Activated T-cell treated with anti-CD3 and anti-CD28 coated beads, Interleukin-2, amount 50 U/mL, for 4 hours (primary cell): ENCODE data around the gene MAML2. TPM values are rescaled to one million over a fixed set of nuclear protein-coding genes. Genes with fewer than 3 reads are reported as not detected.
A peak's percentile ranks its signal among the peaks of the same experiment; 100 is the strongest.

Experiments used
- ATAC-seq, 2 donors: fragments of 200-7000 bp; cut with Tn5 transposase; one replicate each; pipeline ENCODE4 v1.10.0; 2021
- DNase-seq: peaks from one replicate; pipeline ENCODE4 v3.0.0-alpha.2; 2020
- H3K27me3 Mint-ChIP-seq: one replicate; pipeline ENCODE4 v1.8.0; 2021; ENCODE audit warnings: low read depth, mixed read lengths
- H3K36me3 Mint-ChIP-seq: one replicate; pipeline ENCODE4 v1.8.0; 2022; ENCODE audit warnings: mixed read lengths; ENCODE audit not compliant: insufficient read depth
- H3K4me1 Mint-ChIP-seq: one replicate; pipeline ENCODE4 v1.8.0; 2021; ENCODE audit warnings: low read depth, mixed read lengths
- H3K4me3 Mint-ChIP-seq: one replicate; pipeline ENCODE4 v1.8.0; 2021; ENCODE audit warnings: mild to moderate bottlenecking, moderate library complexity, mixed read lengths
- H3K9me3 Mint-ChIP-seq: one replicate; pipeline ENCODE4 v1.8.0; 2021; ENCODE audit warnings: mixed read lengths
- total RNA-seq, 3 donors: library from RNA; stranded (reverse); gene quantifications; one replicate each; pipeline ENCODE4 v1.2.1, GENCODE V29; 2021

MAML2 gene
- total RNA-seq, 3 donors from 2014 or later = 27.3 to 29.8 (median 29.2) TPM

DNA sequence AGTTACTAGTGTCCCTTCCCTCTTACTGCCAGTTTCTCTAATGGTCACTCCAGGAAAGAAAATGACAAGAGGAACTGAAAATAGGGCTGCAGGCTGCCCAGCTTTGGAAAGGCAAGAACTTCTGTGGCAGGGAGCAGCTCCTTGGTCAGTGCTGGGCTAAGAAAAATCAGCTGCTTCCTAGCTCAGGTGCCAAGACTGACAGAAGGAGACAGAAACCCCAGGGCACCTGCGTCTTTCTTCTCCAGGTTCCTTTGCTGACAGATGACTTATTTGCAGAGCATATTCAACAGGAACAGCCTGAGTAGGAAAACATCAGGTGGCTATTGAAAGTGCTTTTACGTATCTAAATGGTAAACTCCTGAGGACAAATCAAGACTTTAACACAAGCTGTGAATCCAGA, 25.4 kb downstream of the MAML2 start:
- no peaks in the 10 kb centered on the region for H3K27me3 Mint-ChIP-seq
- no peak overlapping the region for H3K4me3 Mint-ChIP-seq
- H3K9me3 Mint-ChIP-seq = no peaks in the 10 kb centered on the region
- DNase-seq (no peak), ATAC-seq (no peak)
- H3K4me1 Mint-ChIP-seq = peaks cover 96% of the 10 kb centered on the region
- peaks cover 55% of the 10 kb centered on the region for H3K36me3 Mint-ChIP-seq

GRCh38 chr11:96316869-96317268, 26.1 kb downstream of the MAML2 start:
- Mint-ChIP-seq H3K36me3 (peaks cover 53% of the 10 kb centered on the region), H3K4me3 (no peak overlapping the region), H3K9me3 (no peaks in the 10 kb centered on the region), H3K27me3 (no peaks in the 10 kb centered on the region), H3K4me1 (peaks cover 93% of the 10 kb centered on the region)
- ATAC-seq = no peak
- no peak for DNase-seq

GRCh38 chr11:96315476-96315875, 27.5 kb downstream of the MAML2 start:
- ATAC-seq (no peak), DNase-seq (no peak)
- Mint-ChIP-seq H3K27me3 (no peaks in the 10 kb centered on the region), H3K9me3 (no peaks in the 10 kb centered on the region), H3K4me1 (peaks cover 89% of the 10 kb centered on the region), H3K36me3 (peaks cover 50% of the 10 kb centered on the region), H3K4me3 (no peak overlapping the region)

- Mint-ChIP-seq H3K27me3 (no peaks in the 10 kb centered on the region), H3K36me3 (peaks cover 41% of the 10 kb centered on the region), H3K4me3 (no peak overlapping the region), H3K4me1 (peaks cover 82% of the 10 kb centered on the region), H3K9me3 (no peaks in the 10 kb centered on the region)
- DNase-seq (no peak), ATAC-seq (no peak)
Observed at GRCh38 chr11:96314326-96315020, 28.5 kb downstream of the MAML2 start.

- DNase-seq = no peak
- Mint-ChIP-seq H3K4me3 (no peak overlapping the region), H3K36me3 (peaks cover 37% of the 10 kb centered on the region), H3K4me1 (peaks cover 82% of the 10 kb centered on the region), H3K9me3 (no peaks in the 10 kb centered on the region), H3K27me3 (no peaks in the 10 kb centered on the region)
- ATAC-seq = no peak
Observed at GRCh38 chr11:96313163-96313562, 29.8 kb downstream of the MAML2 start.

DNA sequence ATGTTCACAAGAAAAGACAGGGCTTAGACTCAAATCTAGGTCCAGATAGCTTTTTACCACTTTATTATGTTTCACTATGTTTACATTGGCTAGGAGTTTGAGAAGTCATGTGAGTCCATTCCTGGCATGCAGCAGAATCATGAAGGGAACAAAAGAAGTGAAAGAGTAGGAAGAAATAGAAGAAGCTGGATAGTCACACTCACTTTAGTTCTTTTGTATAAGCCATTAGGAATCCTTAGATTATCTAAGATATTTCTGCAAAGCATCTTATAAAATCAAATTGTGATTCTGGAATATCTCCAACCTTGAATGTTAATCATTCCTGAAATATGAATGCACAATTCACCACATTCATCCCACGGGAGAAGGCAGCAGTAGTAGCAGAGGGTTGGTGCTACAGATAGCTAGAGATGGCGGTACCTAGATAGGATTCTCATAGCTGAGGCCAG, 31.9 kb downstream of the MAML2 start:
- ATAC-seq (no peak), DNase-seq (no peak)
- H3K27me3 Mint-ChIP-seq = no peaks in the 10 kb centered on the region
- H3K4me3 Mint-ChIP-seq = no peak overlapping the region
- H3K9me3 Mint-ChIP-seq = no peaks in the 10 kb centered on the region
- peaks cover 27% of the 10 kb centered on the region for H3K36me3 Mint-ChIP-seq
- H3K4me1 Mint-ChIP-seq = peaks cover 83% of the 10 kb centered on the region

DNA sequence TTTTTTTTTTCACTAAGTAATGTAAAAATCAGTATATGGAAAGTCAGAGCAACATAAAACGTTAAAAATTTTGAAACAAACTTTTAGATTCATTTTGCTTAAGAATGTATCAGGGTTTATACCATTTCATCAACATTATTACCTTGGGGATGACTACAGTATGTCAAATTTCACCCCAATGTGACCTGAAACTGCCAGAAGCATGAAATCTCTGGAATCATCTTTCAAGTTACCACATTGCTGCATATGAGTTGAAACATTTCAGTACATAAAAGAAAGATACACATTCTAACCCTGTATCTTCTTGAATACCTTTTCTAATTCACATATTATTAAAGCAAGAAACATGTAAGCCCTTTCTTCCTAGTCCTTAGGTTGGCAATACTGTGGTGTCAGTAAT, 32.8 kb downstream of the MAML2 start:
- Mint-ChIP-seq H3K4me1 (peaks cover 79% of the 10 kb centered on the region), H3K4me3 (no peak overlapping the region), H3K36me3 (peaks cover 20% of the 10 kb centered on the region), H3K9me3 (no peaks in the 10 kb centered on the region), H3K27me3 (no peaks in the 10 kb centered on the region)
- ATAC-seq (no peak), DNase-seq (no peak)

GRCh38 chr11:96309643-96310017, 33.4 kb downstream of the MAML2 start:
- Mint-ChIP-seq H3K4me3 (no peak overlapping the region), H3K36me3 (peaks cover 20% of the 10 kb centered on the region), H3K4me1 (peaks cover 74% of the 10 kb centered on the region), H3K27me3 (no peaks in the 10 kb centered on the region), H3K9me3 (no peaks in the 10 kb centered on the region)
- ATAC-seq (no peak), DNase-seq (no peak)

DNA sequence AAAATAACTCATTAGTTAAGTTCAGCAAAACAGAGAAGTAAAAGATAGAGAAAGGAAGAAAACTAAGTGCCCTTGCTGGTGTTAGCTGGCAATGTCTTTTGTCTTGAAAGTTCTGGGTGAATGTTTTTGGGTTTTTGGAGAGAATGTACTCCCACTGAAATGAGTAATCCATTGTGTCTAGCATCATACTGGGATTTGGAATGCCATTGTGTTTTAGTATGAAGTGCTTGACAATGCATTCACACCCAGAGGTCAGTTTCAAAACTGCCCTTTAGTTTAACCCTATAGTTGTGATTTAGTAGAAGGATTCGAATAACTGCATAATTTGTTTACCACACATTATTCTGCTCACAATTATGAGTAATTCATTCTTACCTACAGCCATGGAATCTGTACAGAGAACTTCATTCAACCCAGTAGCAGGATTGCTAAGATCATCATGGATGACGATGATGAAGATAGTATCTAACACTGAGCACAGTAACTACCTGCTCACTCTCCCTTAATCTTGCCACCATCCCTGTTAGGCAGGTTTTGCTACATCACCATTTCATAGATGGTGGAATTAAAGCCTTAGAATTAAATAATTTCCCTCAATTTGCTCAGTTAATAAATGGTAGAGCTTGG, 33.9 kb downstream of the MAML2 start:
- peaks cover 73% of the 10 kb centered on the region for H3K4me1 Mint-ChIP-seq
- no peaks in the 10 kb centered on the region for H3K9me3 Mint-ChIP-seq
- DNase-seq = no peak
- peaks cover 17% of the 10 kb centered on the region for H3K36me3 Mint-ChIP-seq
- H3K27me3 Mint-ChIP-seq = no peaks in the 10 kb centered on the region
- H3K4me3 Mint-ChIP-seq = no peak overlapping the region
- ATAC-seq = peak; percentile 42 to 60

DNA sequence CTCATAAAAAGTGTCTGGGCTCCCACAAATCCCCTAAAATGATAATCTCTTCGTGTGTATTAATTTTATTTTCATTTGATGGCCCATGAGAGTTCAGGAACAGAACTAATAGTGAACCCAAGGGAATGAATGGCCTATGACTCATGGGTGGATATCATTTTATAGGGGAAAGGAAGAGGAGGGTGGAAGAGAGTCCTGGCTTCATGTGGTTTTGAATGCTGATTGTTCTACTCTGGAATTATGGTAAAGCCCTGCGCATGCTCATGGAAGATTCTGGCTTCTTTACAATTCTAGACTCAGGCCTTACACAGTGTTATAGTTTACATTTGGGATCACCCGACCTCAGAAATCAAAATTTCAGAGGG, 35.2 kb downstream of the MAML2 start:
- Mint-ChIP-seq H3K36me3 (peaks cover 17% of the 10 kb centered on the region), H3K4me1 (peaks cover 73% of the 10 kb centered on the region), H3K4me3 (peak overlapping the region; percentile 42), H3K9me3 (no peaks in the 10 kb centered on the region), H3K27me3 (no peaks in the 10 kb centered on the region)
- no peak for DNase-seq
- ATAC-seq = peak in 1 of 2 donors; percentile 19

- DNase-seq (no peak), ATAC-seq (peak; percentile 34 to 37)
- Mint-ChIP-seq H3K9me3 (no peaks in the 10 kb centered on the region), H3K4me3 (peak overlapping the region; percentile 42), H3K27me3 (no peaks in the 10 kb centered on the region), H3K4me1 (peaks cover 74% of the 10 kb centered on the region), H3K36me3 (peaks cover 17% of the 10 kb centered on the region)
Observed at GRCh38 chr11:96306933-96307775, 35.8 kb downstream of the MAML2 start.

DNA sequence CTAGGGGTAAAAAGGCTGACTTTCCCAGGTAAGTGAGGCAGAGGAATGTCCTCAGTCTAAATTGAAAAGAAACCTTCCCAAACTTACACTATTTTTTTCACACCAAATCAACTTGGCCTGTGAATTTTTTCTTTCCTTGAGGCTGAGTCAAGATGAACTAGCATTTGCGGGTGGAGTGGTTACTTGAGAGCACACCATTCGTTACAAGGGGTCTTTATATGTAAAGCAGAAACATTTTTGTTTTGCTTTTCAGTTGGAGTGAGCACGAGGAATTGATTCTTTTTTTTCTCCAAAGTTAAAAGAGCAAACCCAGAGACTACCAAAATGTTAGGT, 36.4 kb downstream of the MAML2 start:
- no peaks in the 10 kb centered on the region for H3K27me3 Mint-ChIP-seq
- H3K9me3 Mint-ChIP-seq = no peaks in the 10 kb centered on the region
- peaks cover 70% of the 10 kb centered on the region for H3K4me1 Mint-ChIP-seq
- no peak for ATAC-seq
- H3K36me3 Mint-ChIP-seq = peaks cover 13% of the 10 kb centered on the region
- H3K4me3 Mint-ChIP-seq = no peak overlapping the region
- DNase-seq = no peak

GRCh38 chr11:96306071-96306470, 36.9 kb downstream of the MAML2 start:
- no peak for ATAC-seq
- peaks cover 70% of the 10 kb centered on the region for H3K4me1 Mint-ChIP-seq
- H3K36me3 Mint-ChIP-seq = peaks cover 10% of the 10 kb centered on the region
- no peak for DNase-seq
- H3K4me3 Mint-ChIP-seq = no peak overlapping the region
- no peaks in the 10 kb centered on the region for H3K9me3 Mint-ChIP-seq
- no peaks in the 10 kb centered on the region for H3K27me3 Mint-ChIP-seq

DNA sequence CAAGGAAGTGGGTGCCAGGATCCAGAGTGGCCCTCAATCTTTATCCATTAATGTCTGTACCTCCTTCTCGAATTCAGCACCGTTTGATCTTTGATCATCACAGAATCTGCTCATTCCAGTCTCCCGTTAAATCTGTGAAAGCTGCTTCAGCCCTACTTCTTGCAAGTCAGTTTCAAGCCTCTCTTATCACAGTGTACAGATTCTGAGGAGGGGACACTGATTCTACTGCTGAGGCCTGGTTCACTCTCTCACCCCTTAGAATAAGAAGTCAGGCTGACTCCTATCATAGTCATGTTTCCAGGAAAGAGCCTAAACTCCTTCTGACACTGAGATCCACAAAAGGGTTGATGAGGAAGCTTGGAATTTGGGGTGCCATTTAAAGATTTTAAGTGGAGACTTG, 39.0 kb downstream of the MAML2 start:
- Mint-ChIP-seq H3K4me3 (no peak overlapping the region), H3K9me3 (no peaks in the 10 kb centered on the region), H3K4me1 (peaks cover 78% of the 10 kb centered on the region), H3K36me3 (peaks cover 21% of the 10 kb centered on the region), H3K27me3 (no peaks in the 10 kb centered on the region)
- no peak for ATAC-seq
- no peak for DNase-seq

DNA sequence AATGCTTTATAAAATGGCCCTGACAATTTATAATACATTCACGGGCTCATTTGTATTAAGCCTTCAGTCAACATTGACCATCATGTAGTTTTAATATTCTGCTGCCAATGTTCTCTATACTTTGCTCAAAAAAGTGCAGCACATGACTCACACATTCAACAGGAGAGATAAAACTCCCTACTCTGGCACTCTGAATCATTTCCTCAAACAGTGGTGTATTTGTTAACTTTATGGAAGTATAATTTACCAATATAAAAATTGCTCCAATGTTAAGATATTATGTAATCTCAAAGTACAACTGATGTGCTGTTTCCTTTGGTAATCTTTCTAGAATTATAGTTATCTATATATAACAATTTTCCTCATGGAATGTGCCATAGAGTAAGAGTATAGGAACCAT, 39.9 kb downstream of the MAML2 start:
- ATAC-seq (peak; percentile 57 to 68), DNase-seq (no peak)
- Mint-ChIP-seq H3K4me3 (no peak overlapping the region), H3K9me3 (no peaks in the 10 kb centered on the region), H3K4me1 (peaks cover 74% of the 10 kb centered on the region), H3K27me3 (no peaks in the 10 kb centered on the region), H3K36me3 (peaks cover 22% of the 10 kb centered on the region)
